CD4-positive, alpha-beta T cell (primary cell): ENCODE data around the gene AGBL1. TPM values are rescaled to one million over a fixed set of nuclear protein-coding genes. Genes with fewer than 3 reads are reported as not detected.

Source experiments
- ATAC-seq: fragments of 200-7000 bp; cut with Tn5 transposase; one replicate; pipeline ENCODE4 v1.10.0; 2022; ENCODE audit warnings: mild to moderate bottlenecking; ENCODE audit not compliant: poor library complexity
- CTCF ChIA-PET: fragments of 350-600 bp; sonication (Branson Sonifier 250); formaldehyde crosslinking; loops from one replicate; lab custom pipeline; 2021; ENCODE audit warnings: antibody characterized with exemption, inconsistent platforms; lab: Charles Lee
- POLR2A ChIA-PET: fragments of 350-600 bp; sonication (Branson Sonifier 250); formaldehyde crosslinking; loops from one replicate; lab custom pipeline; 2021; ENCODE audit warnings: antibody characterized with exemption, inconsistent platforms; lab: Charles Lee
- DNase-seq, 14 experiments: peaks; one replicate each; pipeline ENCODE4 v3.0.0-alpha.2; 2013 to 2020; ENCODE audit warnings: mixed read lengths in 2 of 14
- H3K27ac ChIP-seq, 2 donors: one replicate each; pipeline versions ENCODE4 v1.5.1 to v1.7.0; 2013; ENCODE audit warnings: low read length in 2 of 2, low read depth in 1 of 2, mild to moderate bottlenecking in 1 of 2
- H3K27me3 ChIP-seq, 2 experiments: 1 replicate in 1 of 2; 2 replicates in 1 of 2; pipeline versions ENCODE4 v1.6.1 to v1.7.0; 2013; ENCODE audit warnings: low read length in 2 of 2, control low read depth in 1 of 2, mild to moderate bottlenecking in 1 of 2, moderate library complexity in 1 of 2; ENCODE audit not compliant: insufficient read depth in 2 of 2, control insufficient read depth in 1 of 2
- H3K36me3 ChIP-seq: one replicate; pipeline ENCODE4 v1.6.1; 2013; ENCODE audit warnings: low read length, control low read depth; ENCODE audit not compliant: insufficient read depth
- H3K4me1 ChIP-seq: one replicate; pipeline ENCODE4 v1.6.1; 2013; ENCODE audit warnings: low read length, control low read depth; ENCODE audit not compliant: insufficient read depth
- H3K4me3 ChIP-seq: one replicate; pipeline ENCODE4 v1.5.1; 2013; ENCODE audit warnings: mild to moderate bottlenecking, low read length, moderate library complexity
- H3K9me3 ChIP-seq, 2 experiments: 1 replicate in 1 of 2; 2 replicates in 1 of 2; pipeline versions ENCODE4 v1.6.1 to v1.7.0; 2013; ENCODE audit warnings: low read length in 2 of 2, mild to moderate bottlenecking in 2 of 2, control low read depth in 1 of 2, moderate library complexity in 1 of 2; ENCODE audit not compliant: control insufficient read depth in 1 of 2, insufficient read depth in 1 of 2
- H3K27ac Mint-ChIP-seq: one replicate; pipeline ENCODE4 v1.8.0; 2020; ENCODE audit warnings: mixed read lengths
- H3K27me3 Mint-ChIP-seq: one replicate; pipeline ENCODE4 v1.8.0; 2021; ENCODE audit warnings: mixed read lengths
- H3K36me3 Mint-ChIP-seq: one replicate; pipeline ENCODE4 v1.8.0; 2021; ENCODE audit warnings: low read depth, mixed read lengths
- H3K4me1 Mint-ChIP-seq: one replicate; pipeline ENCODE4 v1.8.0; 2021; ENCODE audit warnings: low read depth, mixed read lengths
- H3K4me3 Mint-ChIP-seq: one replicate; pipeline ENCODE4 v1.8.0; 2020; ENCODE audit warnings: mild to moderate bottlenecking, mixed read lengths
- H3K9me3 Mint-ChIP-seq: one replicate; pipeline ENCODE4 v1.8.0; 2020; ENCODE audit warnings: mixed read lengths
- CTCF ChIP-seq: fragments of 200-600 bp; IDR thresholded peaks from one replicate; pipeline ENCODE4 v1.8.0; 2022; ENCODE audit warnings: antibody characterized with exemption, mild to moderate bottlenecking
- intact Hi-C, 2 experiments: fragments of 100-400 bp; cut with DNase I in 1 of 2; cut with micrococcal nuclease in 1 of 2; formaldehyde crosslinking; loops; one replicate each; pipeline versions ENCODE4 v1.15.1 to v1.9.0; 2023 to 2025; cut with DNase I, micrococcal nuclease
- total RNA-seq, 174 experiments: library from RNA in 2 of 174; stranded (reverse) in 2 of 174; gene quantifications; one replicate each; pipeline ENCODE4 v1.2.3 and lab custom pipeline; 2021 to 2026

AGBL1 gene
- total RNA-seq, 2 experiments from 2014 or later = not detected

- H3K36me3 ChIP-seq = no peaks in the 10 kb centered on the region
- no peak for DNase-seq
- H3K4me1 Mint-ChIP-seq = no peaks in the 10 kb centered on the region
- H3K27me3 ChIP-seq = peaks cover 0 to 3% of the 10 kb centered on the region in 2 experiments
- intact Hi-C loops = no loop called here
- H3K36me3 Mint-ChIP-seq = no peaks in the 10 kb centered on the region
- no peak overlapping the region for H3K4me3 Mint-ChIP-seq
- H3K4me1 ChIP-seq = no peaks in the 10 kb centered on the region
- no peak overlapping the region for H3K4me3 ChIP-seq
- H3K27ac ChIP-seq = no peak overlapping the region
- peaks cover 8% of the 10 kb centered on the region for H3K27me3 Mint-ChIP-seq
- no peaks in the 10 kb centered on the region for H3K9me3 ChIP-seq
- no peak for TF ChIP-seq CTCF
- no peak for ATAC-seq
- H3K27ac Mint-ChIP-seq = no peak overlapping the region
- POLR2A ChIA-PET = no interaction called here
- peaks cover 4% of the 10 kb centered on the region for H3K9me3 Mint-ChIP-seq
- CTCF ChIA-PET = no interaction called here
Measured at GRCh38 chr15:86377914-86378313, 298.2 kb downstream of the AGBL1 start.

- POLR2A ChIA-PET = no interaction called here
- H3K36me3 Mint-ChIP-seq = no peaks in the 10 kb centered on the region
- intact Hi-C loops = no loop called here
- H3K4me3 Mint-ChIP-seq = no peak overlapping the region
- peaks cover 0 to 6% of the 10 kb centered on the region in 2 experiments for H3K27me3 ChIP-seq
- no peaks in the 10 kb centered on the region for H3K9me3 Mint-ChIP-seq
- no peak overlapping the region for H3K27ac ChIP-seq
- H3K4me1 Mint-ChIP-seq = no peaks in the 10 kb centered on the region
- no peaks in the 10 kb centered on the region for H3K9me3 ChIP-seq
- TF ChIP-seq CTCF = no peak
- no peak for ATAC-seq
- CTCF ChIA-PET = no interaction called here
- H3K4me1 ChIP-seq = no peaks in the 10 kb centered on the region
- DNase-seq = no peak
- H3K27ac Mint-ChIP-seq = no peak overlapping the region
- peaks cover 10% of the 10 kb centered on the region for H3K27me3 Mint-ChIP-seq
- H3K36me3 ChIP-seq = no peaks in the 10 kb centered on the region
- no peak overlapping the region for H3K4me3 ChIP-seq
Measured at GRCh38 chr15:86382341-86382740, 302.7 kb downstream of the AGBL1 start.

GRCh38 chr15:86383611-86384010, 303.9 kb downstream of the AGBL1 start:
- no peak overlapping the region for H3K4me3 ChIP-seq
- Mint-ChIP-seq H3K9me3 (no peaks in the 10 kb centered on the region), H3K4me1 (no peaks in the 10 kb centered on the region), H3K4me3 (no peak overlapping the region), H3K36me3 (no peaks in the 10 kb centered on the region), H3K27me3 (peaks cover 10% of the 10 kb centered on the region), H3K27ac (no peak overlapping the region)
- ChIA-PET POLR2A (no interaction called here), CTCF (no interaction called here)
- H3K4me1 ChIP-seq = no peaks in the 10 kb centered on the region
- intact Hi-C loops = no loop called here
- peaks cover 0 to 6% of the 10 kb centered on the region in 2 experiments for H3K27me3 ChIP-seq
- no peak for TF ChIP-seq CTCF
- no peaks in the 10 kb centered on the region for H3K9me3 ChIP-seq
- ATAC-seq (no peak), DNase-seq (no peak)
- no peak overlapping the region for H3K27ac ChIP-seq
- H3K36me3 ChIP-seq = no peaks in the 10 kb centered on the region
